Stimulated activated CD4-positive, alpha-beta T cell treated with anti-CD3 and anti-CD28 coated beads, Interleukin-12 subunit alpha, Interleukin-12 subunit beta, amount 100 ng/mL, for 24 hours (primary cell): ENCODE results near the gene WDR48.

ENCODE experiments used
- DNase-seq, 2 experiments: peaks; one replicate each; pipeline ENCODE4 v3.0.0-alpha.2; 2020; ENCODE audit warnings: low read depth in 2 of 2

Gene WDR48

DNA sequence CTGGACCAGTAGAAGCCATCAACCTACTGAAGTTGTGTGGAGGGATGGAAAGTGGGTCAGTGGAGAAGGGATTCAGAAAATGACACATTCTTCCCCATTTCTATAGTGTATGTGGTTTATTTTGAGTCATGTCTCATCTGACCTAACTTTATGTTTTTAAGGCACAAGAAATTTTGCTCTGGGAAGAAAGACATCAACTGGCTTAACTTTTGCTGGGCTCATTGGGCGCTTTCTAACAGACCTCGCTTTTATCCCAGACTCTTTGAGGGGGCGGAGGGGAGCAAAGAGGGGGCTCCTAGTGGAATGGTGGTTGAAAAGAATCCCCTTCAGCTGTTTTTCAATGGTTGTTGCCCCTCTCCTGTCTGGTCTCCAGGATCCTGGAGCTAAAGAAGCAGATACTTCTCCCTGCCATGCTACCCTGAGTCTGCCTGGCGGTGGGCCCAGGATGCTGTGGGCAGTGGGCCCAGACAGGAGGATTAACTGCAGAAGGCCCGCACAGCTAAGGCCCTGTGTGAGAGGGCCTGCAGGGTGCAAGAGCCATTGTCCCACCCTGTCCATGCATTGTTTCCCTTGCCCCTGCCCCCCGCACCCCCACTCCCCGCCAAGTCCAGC, 87.1 kb downstream of the WDR48 start:
- DNase-seq = no peak

DNA sequence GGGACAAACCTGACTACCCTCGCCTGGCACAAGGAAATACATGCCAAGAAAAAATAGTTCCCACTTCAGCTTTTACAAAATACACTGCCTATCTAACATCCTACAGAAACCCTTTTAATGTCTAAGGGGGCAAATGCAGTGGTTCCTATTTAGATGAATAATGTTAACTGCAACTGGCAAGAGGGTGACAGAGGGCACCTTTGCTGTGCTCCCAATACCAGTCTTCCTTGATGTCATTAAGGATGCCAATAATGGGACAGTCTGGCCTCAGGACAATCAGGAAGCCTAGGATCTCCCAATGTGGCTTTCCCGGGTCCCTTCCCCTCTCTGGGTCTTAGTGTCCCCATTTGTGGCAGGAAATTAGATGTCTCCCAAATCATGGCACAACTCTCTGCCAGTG, 87.6 kb downstream of the WDR48 start:
- DNase-seq = no peak

DNA sequence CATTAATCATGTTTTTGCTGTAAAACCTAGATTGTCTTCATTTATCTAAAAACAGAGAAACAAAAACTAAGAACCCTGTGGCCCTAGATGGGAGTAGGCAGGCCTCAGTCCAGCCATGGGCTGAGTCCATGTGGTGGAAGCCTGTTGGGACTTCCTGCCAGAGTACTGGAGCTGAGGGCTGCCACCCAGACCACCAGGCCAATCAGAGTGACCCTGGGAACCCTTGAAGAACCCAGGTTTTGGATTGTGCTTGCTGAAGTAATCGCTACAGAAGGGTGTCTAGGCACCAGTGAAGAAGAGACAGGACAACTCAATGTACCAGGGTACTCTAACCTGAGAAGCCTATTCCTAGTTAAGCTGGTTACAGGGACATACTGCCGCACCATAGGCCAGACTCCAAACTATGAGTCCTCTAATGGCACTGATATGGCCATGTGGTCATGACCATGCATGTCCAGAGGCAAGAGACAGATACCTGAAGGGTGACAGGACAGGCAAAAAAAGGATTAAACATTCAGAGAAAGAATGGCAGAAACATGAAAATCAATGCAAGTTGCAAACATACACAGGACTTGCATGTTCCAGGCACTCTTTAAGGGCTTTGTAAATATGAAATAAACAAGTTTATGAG, 88.6 kb downstream of the WDR48 start:
- DNase-seq = no peak

DNA sequence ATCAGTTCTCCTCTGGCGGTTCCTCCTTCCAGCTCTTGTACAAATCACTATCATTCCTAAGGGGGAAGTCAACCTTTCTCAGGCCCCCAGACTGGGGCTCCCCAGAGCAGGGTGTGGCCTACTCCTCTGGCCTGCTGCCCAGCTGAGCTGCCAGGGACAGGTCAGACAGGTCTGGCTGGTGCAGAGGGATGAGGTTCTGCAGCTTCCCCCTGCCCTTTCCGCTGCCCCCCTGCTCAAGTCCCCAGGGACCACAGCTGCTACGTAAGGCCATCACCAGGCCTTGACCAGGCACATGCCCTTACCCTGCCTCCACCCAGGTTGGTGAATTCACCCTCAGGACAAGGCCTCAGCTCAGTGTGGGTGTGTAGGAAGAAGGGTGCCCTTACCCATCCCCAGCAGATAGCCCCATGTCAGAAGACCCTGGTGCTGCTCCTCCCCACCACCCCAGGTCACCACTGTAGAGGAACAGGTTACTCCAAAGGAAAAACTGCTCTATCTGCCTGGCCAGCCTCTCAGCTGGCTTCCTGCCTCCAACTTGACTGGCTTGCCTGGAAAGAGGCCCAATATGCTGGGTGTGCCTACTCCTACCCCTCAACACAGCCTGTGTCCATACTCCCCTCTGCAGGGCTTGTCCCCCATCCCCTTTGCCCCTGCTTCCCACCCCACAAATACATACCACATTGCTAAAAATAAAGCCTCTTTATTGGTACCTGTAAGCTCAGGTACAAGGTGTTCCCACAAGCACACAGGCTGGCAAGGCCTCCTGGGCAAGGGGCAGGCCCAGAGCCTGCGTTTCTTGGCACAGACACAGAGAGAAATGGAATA, 89.6 kb downstream of the WDR48 start:
- no peak for DNase-seq

DNA sequence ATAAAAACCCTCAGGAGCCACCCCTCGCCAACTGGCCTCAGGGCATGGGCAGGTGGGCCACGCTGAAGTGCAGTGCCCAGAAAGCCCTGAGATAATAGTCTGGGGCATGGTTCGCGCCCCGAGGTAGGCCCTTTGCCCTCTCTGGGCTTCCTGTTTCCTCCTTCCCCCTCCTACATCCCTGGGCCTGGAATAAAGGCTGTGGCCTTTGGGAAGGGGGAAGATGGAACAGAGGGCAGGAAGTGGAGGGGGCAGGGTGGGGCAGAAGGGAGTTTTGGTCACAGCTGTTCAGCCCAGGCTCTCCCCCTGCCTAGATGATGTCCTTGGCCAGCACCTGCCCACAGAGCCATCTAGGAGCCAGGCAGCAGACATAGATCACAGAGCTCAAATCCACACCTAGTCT, 90.3 kb downstream of the WDR48 start:
- DNase-seq = no peak

DNA sequence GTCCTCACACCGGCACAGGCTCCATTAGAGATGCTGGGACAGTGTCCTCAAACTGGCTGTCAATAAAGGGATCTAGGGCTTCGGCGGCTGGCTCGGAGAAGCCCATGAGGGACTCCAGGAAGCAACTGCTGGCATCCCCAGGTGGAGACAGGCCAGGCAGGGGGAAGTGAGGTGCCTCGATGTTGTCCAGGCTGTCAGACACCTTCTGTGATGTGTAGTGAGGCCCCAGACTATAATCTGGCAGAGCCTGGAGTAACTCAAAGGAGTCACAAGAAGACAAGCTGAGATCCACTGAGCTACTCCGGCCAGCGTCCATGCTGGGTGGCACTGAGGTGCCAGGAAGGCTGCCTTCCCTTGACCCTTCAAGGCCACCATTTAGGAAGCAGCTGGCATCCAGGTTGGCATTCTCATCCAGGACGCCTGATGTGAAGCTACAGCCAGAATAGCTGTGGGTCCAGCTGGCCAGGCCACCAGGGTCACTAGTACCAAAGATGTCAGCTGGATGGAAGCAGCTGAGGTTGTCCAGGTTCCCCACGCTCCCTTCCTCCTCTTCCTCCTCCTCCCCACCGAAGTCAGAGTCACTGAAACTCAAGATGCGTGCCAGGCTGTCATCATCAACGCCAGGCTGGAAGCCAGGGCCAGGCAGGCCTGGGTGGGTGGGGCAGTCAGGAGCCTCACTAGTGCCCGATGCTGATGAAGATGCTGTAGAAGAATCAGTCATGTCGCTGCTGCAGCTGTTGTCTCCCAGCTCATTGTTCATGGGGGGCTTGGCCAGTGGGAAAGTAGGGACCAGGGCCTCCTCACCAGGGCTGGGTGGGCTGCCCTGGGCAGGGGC, 91.5 kb downstream of the WDR48 start:
- DNase-seq = no peak

DNA sequence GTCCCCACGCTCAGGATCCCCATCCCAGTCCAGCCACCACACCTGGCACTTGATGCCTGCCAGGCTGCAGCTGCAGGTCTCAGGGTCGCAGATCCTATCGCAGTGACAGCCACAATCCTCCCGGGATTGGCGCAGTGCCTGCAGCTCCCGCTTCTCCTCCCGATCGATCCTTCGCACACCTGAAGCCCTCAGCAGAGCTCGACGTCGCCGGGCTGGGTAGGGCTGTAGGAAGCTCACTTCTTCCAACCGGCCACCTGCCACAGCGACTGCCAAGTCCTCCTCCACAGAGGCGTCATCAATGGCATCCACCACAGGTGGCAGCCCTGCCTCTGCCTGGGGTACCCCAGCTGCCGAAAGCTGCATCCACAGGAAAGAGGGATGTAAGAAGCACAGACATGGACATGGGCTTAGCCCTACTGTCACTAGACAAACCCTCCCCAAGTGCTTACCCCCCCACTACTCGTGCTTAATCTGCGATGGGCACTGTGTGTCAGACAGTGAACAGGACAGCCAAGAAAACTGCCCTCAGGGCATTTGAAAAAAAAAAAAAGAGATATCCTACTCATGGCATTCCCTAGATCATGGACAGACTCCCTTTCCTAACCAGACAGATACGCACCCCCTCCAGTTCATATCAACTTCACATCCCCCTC, 92.4 kb downstream of the WDR48 start:
- DNase-seq = no peak

DNA sequence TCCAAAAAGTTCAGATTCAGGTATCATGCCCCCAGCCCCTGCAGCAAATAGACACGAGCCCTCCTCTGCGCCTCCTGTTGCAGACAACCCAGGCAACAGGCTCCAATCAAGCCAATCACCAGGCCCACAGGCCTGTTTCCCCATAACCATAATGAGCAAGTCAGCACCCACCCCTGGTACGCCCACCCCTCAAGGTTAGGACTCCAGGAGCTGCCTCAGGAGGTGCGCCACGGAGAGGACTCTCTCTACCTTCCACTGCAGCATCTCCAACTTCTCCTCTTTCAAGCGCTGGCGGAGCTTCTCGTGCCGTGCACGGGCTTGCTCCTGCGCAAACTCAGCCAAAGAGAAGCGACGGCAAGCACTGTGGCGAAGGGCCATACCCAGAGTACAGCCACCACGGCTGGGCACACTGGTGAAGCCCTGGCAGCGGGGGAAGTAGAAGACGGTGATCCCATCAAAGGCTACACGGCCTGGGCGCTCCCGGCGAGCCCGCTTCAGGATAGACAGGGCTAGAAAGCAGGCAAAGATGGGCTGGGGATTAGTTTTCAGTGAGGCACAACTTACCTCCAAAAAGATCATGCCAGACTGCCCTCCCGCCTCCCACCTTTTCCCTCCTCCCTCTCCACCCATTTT, 93.0 kb downstream of the WDR48 start:
- DNase-seq = no peak

DNA sequence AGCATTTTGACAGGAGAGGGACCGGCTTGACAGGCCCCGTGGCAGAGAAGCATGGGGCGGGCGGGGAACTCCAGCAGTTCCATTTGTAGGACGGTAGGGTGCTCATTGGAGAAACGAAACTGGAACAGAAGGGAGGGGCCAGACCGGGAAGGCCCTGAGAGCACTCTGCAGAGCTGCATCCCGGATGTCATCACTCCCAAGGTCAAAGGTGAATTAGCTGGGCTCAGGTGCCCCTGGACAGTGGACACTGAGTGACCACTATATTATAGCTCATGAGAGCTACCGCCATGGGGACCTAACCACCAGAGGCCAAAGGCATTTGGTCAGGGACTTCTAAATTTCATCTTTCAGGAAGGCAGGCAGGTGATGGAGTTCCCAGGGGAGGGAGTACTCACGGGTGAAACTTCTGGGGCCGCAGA, 94.3 kb downstream of the WDR48 start:
- DNase-seq = no peak
